Measurements from ENCODE around the gene RHBDD2. TPM values are rescaled to one million over a fixed set of nuclear protein-coding genes. Genes with fewer than 3 reads are reported as not detected.

The RHBDD2 gene
- total and polyA plus RNA-seq, 9 of the 15 experiments (the other 6 are each of a cell fraction or from before 2014, with no cell fraction given): 3.3 to 36.7 (median 17.9) TPM

DNA sequence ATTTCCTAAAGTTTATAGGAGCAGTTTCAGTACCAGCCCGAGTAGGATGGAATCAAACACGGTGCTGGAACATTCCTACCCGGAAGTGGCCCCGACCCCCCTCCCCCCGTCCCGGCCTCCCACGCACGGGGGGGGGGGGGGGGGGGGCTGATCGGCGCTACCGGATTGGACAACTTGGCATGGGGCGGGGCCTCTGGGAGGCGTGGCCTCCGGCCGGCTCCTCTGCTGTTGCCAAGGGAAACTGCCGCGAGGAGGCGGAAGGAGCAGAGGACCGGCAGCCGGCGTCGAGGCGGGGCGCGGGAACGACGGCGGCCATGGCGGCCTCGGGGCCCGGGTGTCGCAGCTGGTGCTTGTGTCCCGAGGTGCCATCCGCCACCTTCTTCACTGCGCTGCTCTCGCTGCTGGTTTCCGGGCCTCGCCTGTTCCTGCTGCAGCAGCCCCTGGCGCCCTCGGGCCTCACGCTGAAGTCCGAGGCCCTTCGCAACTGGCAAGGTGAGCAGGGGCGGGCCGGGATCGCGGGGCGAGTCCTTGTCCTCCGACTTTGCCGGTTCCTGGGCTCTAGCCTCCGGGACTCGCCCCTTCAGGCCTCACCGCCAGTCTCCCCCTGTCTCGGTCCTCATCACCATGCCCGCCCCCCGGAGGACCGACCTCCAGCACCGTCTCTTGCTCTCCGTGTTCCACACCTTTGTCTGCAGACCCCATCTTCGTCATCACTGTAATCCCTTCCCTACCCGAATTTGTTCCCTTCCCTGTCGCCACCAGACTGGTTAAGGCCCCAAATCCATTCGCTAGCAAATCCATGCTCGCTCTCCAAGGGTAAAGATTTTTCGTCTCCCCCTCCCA lies at the start of gene RHBDD2 (continued):
- TF ChIP-seq LEF1 (IDR thresholded peaks at IDR 0.05): no peak
- TF ChIP-seq, protein P1, sequence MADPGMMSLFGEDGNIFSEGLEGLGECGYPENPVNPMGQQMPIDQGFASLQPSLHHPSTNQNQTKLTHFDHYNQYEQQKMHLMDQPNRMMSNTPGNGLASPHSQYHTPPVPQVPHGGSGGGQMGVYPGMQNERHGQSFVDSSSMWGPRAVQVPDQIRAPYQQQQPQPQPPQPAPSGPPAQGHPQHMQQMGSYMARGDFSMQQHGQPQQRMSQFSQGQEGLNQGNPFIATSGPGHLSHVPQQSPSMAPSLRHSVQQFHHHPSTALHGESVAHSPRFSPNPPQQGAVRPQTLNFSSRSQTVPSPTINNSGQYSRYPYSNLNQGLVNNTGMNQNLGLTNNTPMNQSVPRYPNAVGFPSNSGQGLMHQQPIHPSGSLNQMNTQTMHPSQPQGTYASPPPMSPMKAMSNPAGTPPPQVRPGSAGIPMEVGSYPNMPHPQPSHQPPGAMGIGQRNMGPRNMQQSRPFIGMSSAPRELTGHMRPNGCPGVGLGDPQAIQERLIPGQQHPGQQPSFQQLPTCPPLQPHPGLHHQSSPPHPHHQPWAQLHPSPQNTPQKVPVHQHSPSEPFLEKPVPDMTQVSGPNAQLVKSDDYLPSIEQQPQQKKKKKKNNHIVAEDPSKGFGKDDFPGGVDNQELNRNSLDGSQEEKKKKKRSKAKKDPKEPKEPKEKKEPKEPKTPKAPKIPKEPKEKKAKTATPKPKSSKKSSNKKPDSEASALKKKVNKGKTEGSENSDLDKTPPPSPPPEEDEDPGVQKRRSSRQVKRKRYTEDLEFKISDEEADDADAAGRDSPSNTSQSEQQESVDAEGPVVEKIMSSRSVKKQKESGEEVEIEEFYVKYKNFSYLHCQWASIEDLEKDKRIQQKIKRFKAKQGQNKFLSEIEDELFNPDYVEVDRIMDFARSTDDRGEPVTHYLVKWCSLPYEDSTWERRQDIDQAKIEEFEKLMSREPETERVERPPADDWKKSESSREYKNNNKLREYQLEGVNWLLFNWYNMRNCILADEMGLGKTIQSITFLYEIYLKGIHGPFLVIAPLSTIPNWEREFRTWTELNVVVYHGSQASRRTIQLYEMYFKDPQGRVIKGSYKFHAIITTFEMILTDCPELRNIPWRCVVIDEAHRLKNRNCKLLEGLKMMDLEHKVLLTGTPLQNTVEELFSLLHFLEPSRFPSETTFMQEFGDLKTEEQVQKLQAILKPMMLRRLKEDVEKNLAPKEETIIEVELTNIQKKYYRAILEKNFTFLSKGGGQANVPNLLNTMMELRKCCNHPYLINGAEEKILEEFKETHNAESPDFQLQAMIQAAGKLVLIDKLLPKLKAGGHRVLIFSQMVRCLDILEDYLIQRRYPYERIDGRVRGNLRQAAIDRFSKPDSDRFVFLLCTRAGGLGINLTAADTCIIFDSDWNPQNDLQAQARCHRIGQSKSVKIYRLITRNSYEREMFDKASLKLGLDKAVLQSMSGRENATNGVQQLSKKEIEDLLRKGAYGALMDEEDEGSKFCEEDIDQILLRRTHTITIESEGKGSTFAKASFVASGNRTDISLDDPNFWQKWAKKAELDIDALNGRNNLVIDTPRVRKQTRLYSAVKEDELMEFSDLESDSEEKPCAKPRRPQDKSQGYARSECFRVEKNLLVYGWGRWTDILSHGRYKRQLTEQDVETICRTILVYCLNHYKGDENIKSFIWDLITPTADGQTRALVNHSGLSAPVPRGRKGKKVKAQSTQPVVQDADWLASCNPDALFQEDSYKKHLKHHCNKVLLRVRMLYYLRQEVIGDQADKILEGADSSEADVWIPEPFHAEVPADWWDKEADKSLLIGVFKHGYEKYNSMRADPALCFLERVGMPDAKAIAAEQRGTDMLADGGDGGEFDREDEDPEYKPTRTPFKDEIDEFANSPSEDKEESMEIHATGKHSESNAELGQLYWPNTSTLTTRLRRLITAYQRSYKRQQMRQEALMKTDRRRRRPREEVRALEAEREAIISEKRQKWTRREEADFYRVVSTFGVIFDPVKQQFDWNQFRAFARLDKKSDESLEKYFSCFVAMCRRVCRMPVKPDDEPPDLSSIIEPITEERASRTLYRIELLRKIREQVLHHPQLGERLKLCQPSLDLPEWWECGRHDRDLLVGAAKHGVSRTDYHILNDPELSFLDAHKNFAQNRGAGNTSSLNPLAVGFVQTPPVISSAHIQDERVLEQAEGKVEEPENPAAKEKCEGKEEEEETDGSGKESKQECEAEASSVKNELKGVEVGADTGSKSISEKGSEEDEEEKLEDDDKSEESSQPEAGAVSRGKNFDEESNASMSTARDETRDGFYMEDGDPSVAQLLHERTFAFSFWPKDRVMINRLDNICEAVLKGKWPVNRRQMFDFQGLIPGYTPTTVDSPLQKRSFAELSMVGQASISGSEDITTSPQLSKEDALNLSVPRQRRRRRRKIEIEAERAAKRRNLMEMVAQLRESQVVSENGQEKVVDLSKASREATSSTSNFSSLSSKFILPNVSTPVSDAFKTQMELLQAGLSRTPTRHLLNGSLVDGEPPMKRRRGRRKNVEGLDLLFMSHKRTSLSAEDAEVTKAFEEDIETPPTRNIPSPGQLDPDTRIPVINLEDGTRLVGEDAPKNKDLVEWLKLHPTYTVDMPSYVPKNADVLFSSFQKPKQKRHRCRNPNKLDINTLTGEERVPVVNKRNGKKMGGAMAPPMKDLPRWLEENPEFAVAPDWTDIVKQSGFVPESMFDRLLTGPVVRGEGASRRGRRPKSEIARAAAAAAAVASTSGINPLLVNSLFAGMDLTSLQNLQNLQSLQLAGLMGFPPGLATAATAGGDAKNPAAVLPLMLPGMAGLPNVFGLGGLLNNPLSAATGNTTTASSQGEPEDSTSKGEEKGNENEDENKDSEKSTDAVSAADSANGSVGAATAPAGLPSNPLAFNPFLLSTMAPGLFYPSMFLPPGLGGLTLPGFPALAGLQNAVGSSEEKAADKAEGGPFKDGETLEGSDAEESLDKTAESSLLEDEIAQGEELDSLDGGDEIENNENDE (IDR thresholded peaks at IDR 0.05; ENCODE audit: low read depth, low read length): no peak
- TF ChIP-seq POLR3G (IDR thresholded peaks at IDR 0.05; ENCODE audit: extremely low read depth, insufficient read length, insufficient replicate concordance): no peak
- TF ChIP-seq HNRNPK (IDR thresholded peaks at IDR 0.05; ENCODE audit: low read depth, low read length, poor library complexity, severe bottlenecking): peak; percentile 77
- TF ChIP-seq, protein P2, sequence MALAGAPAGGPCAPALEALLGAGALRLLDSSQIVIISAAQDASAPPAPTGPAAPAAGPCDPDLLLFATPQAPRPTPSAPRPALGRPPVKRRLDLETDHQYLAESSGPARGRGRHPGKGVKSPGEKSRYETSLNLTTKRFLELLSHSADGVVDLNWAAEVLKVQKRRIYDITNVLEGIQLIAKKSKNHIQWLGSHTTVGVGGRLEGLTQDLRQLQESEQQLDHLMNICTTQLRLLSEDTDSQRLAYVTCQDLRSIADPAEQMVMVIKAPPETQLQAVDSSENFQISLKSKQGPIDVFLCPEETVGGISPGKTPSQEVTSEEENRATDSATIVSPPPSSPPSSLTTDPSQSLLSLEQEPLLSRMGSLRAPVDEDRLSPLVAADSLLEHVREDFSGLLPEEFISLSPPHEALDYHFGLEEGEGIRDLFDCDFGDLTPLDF (CRISPR knock-in tag; IDR thresholded peaks at IDR 0.05): peak; percentile 73; the same call in 1 of the 2 replicates
- TF ChIP-seq ZNF143 (CRISPR knock-in tag; IDR thresholded peaks at IDR 0.05): 0 out of 2 replicates have a peak, but pooled peaks have one; percentile 36
- TF ChIP-seq, protein P3, sequence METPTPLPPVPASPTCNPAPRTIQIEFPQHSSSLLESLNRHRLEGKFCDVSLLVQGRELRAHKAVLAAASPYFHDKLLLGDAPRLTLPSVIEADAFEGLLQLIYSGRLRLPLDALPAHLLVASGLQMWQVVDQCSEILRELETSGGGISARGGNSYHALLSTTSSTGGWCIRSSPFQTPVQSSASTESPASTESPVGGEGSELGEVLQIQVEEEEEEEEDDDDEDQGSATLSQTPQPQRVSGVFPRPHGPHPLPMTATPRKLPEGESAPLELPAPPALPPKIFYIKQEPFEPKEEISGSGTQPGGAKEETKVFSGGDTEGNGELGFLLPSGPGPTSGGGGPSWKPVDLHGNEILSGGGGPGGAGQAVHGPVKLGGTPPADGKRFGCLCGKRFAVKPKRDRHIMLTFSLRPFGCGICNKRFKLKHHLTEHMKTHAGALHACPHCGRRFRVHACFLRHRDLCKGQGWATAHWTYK (CRISPR knock-in tag; IDR thresholded peaks at IDR 0.05): peak; percentile 83; the same call in 1 of the 2 replicates

Measured in K562 (cell line).